Ishikawa (cell line): ENCODE data around the gene TXNDC2.

ENCODE experiments used
- CEBPB ChIP-seq: IDR thresholded peaks from 2 replicates; pipeline ENCODE4 v1.6.1; 2012
- CREB1 ChIP-seq: IDR thresholded peaks from 2 replicates; pipeline ENCODE4 v1.6.1; 2012; ENCODE audit warnings: low read depth
- EP300 ChIP-seq: IDR thresholded peaks from 2 replicates; pipeline ENCODE4 v1.6.1; 2012; ENCODE audit warnings: borderline replicate concordance
- FOXM1 ChIP-seq: IDR thresholded peaks from 2 replicates; pipeline ENCODE4 v1.6.1; 2012; ENCODE audit warnings: low read depth, borderline replicate concordance
- NFIC ChIP-seq: IDR thresholded peaks from 2 replicates; pipeline ENCODE4 v1.6.1; 2012
- RAD21 ChIP-seq: IDR thresholded peaks from 2 replicates; pipeline ENCODE4 v1.6.1; 2012; ENCODE audit warnings: low read depth
- TAF1 ChIP-seq: IDR thresholded peaks from 2 replicates; pipeline ENCODE4 v1.6.1; 2012; ENCODE audit warnings: low read depth, mild to moderate bottlenecking
- TCF12 ChIP-seq: IDR thresholded peaks from 2 replicates; pipeline ENCODE4 v1.6.1; 2012; ENCODE audit warnings: low read depth
- TEAD4 ChIP-seq: IDR thresholded peaks from 2 replicates; pipeline ENCODE4 v1.6.1; 2012
- YY1 ChIP-seq: IDR thresholded peaks from 2 replicates; pipeline ENCODE4 v1.6.1; 2012; ENCODE audit warnings: low read depth
- ZBTB7A ChIP-seq: IDR thresholded peaks from 2 replicates; pipeline ENCODE4 v1.6.1; 2012; ENCODE audit warnings: low read depth
- TF ChIP-seq, protein P1 (sequence below): IDR thresholded peaks from 2 replicates; pipeline ENCODE4 v1.6.1; 2012; ENCODE audit warnings: low read depth, mild to moderate bottlenecking
- TF ChIP-seq, protein P2 (sequence below): IDR thresholded peaks from 2 replicates; pipeline ENCODE4 v1.6.1; 2012

- TF ChIP-seq YY1 (no peak), TCF12 (no peak), TAF1 (no peak), RAD21 (no peak), NFIC (no peak), EP300 (no peak), CREB1 (no peak), CEBPB (no peak), FOXM1 (no peak), ZBTB7A (no peak), TEAD4 (no peak)
- TF ChIP-seq, protein P1, sequence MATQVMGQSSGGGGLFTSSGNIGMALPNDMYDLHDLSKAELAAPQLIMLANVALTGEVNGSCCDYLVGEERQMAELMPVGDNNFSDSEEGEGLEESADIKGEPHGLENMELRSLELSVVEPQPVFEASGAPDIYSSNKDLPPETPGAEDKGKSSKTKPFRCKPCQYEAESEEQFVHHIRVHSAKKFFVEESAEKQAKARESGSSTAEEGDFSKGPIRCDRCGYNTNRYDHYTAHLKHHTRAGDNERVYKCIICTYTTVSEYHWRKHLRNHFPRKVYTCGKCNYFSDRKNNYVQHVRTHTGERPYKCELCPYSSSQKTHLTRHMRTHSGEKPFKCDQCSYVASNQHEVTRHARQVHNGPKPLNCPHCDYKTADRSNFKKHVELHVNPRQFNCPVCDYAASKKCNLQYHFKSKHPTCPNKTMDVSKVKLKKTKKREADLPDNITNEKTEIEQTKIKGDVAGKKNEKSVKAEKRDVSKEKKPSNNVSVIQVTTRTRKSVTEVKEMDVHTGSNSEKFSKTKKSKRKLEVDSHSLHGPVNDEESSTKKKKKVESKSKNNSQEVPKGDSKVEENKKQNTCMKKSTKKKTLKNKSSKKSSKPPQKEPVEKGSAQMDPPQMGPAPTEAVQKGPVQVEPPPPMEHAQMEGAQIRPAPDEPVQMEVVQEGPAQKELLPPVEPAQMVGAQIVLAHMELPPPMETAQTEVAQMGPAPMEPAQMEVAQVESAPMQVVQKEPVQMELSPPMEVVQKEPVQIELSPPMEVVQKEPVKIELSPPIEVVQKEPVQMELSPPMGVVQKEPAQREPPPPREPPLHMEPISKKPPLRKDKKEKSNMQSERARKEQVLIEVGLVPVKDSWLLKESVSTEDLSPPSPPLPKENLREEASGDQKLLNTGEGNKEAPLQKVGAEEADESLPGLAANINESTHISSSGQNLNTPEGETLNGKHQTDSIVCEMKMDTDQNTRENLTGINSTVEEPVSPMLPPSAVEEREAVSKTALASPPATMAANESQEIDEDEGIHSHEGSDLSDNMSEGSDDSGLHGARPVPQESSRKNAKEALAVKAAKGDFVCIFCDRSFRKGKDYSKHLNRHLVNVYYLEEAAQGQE, result no peak
- TF ChIP-seq, protein P2, sequence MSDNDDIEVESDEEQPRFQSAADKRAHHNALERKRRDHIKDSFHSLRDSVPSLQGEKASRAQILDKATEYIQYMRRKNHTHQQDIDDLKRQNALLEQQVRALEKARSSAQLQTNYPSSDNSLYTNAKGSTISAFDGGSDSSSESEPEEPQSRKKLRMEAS, result no peak
These were observed 48.1 kb downstream of the TXNDC2 start for GRCh38 chr18:9933865-9934264.
